Effector memory CD8-positive, alpha-beta T cell (primary cell): ENCODE data around the gene AKR1C3.
"Not testable (repeated sequence)": the region's sequence is repeated elsewhere in the genome, so short reads cannot be mapped to it uniquely, and the experiment has no call there.

Source experiments
- ATAC-seq: fragments of 150-1000 bp; cut with Tn5 transposase; replicated peaks from 2 replicates; pipeline ENCODE4 v1.10.0; 2021; ENCODE audit warnings: mild to moderate bottlenecking, moderate library complexity
- DNase-seq, 3 experiments: peaks; one replicate each; pipeline ENCODE4 v3.0.0; 2021
- H3K27ac Mint-ChIP-seq, 2 donors: one replicate each; pipeline ENCODE4 v1.8.0; 2022; ENCODE audit warnings: mild to moderate bottlenecking in 2 of 2, mixed read lengths in 2 of 2, moderate library complexity in 2 of 2
- H3K27me3 Mint-ChIP-seq, 2 donors: one replicate each; pipeline ENCODE4 v1.8.0; 2022; ENCODE audit warnings: mixed read lengths in 2 of 2
- H3K36me3 Mint-ChIP-seq: one replicate; pipeline ENCODE4 v1.8.0; 2022; ENCODE audit warnings: mild to moderate bottlenecking, moderate library complexity, mixed read lengths; ENCODE audit not compliant: insufficient read depth
- H3K4me1 Mint-ChIP-seq, 2 donors: one replicate each; pipeline ENCODE4 v1.8.0; 2022; ENCODE audit warnings: low read depth in 2 of 2, mixed read lengths in 2 of 2
- H3K4me3 Mint-ChIP-seq, 2 donors: one replicate each; pipeline ENCODE4 v1.8.0; 2022; ENCODE audit warnings: mild to moderate bottlenecking in 2 of 2, mixed read lengths in 2 of 2, moderate library complexity in 2 of 2
- H3K9me3 Mint-ChIP-seq, 2 donors: one replicate each; pipeline ENCODE4 v1.8.0; 2022; ENCODE audit warnings: mixed read lengths in 2 of 2

The AKR1C3 gene

GRCh38 chr10:5095687-5096086 lies 1.5 kb downstream of the AKR1C3 start:
- Mint-ChIP-seq H3K9me3 (peaks cover 0 to 2% of the 10 kb centered on the region in 2 donors), H3K4me3 (no peak overlapping the region), H3K27ac (no peak overlapping the region), H3K36me3 (peaks cover 3% of the 10 kb centered on the region), H3K4me1 (no peaks in the 10 kb centered on the region), H3K27me3 (no peaks in the 10 kb centered on the region)
- DNase-seq (no peak), ATAC-seq (no peak)

DNA sequence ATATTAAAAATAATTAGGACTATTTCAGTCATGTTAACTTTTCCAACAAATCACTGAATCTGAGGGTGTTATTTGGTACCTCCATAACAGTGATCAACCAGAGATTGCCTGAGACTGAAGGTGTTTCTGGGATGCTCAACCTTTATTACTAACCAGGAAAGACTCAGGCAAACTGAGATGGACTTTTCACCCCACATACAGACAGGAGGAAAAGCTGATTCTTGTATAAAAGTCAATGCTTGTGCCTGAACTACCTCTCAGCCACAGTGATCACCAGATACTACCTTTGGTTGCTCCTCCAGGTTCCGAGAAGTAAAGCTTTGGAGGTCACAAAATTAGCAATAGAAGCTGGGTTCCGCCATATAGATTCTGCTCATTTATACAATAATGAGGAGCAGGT lies 1.9 kb downstream of the AKR1C3 start:
- Mint-ChIP-seq H3K27me3 (no peaks in the 10 kb centered on the region), H3K4me3 (no peak overlapping the region), H3K36me3 (peaks cover 3% of the 10 kb centered on the region), H3K9me3 (peaks cover 0 to 2% of the 10 kb centered on the region in 2 donors), H3K27ac (no peak overlapping the region), H3K4me1 (no peaks in the 10 kb centered on the region)
- DNase-seq (no peak), ATAC-seq (no peak)

- not testable (repeated sequence) for H3K9me3 Mint-ChIP-seq, ATAC-seq, H3K36me3 Mint-ChIP-seq, H3K27ac Mint-ChIP-seq, H3K4me3 Mint-ChIP-seq, H3K4me1 Mint-ChIP-seq, DNase-seq, H3K27me3 Mint-ChIP-seq
Observed at GRCh38 chr10:5102479-5102878, 8.3 kb downstream of the AKR1C3 start.

- Mint-ChIP-seq H3K9me3 (peaks cover 0 to 2% of the 10 kb centered on the region in 2 donors), H3K27ac (no peak overlapping the region), H3K4me3 (no peak overlapping the region), H3K27me3 (no peaks in the 10 kb centered on the region), H3K4me1 (no peaks in the 10 kb centered on the region), H3K36me3 (peaks cover 3% of the 10 kb centered on the region)
- DNase-seq (no peak), ATAC-seq (no peak)
Observed at GRCh38 chr10:5103481-5103880, 9.3 kb downstream of the AKR1C3 start.

DNA sequence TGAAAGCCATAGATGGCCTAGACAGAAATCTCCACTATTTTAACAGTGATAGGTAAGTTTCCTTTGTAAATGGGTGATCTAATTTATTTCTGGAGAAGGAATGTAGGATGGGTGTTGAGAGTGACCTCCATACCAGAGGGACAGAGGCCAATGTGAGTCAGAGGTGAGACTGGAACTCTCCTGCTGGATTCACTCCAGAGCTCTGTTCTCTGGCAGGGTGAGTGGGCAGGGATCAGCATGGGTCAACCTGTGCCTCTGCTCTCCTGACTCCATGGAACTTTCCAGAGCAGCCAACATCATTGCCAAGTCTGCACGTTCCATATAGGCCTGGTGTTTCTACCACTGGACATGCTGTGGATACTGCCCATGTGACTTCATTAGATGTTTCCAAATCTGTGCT lies 11.4 kb downstream of the AKR1C3 start:
- Mint-ChIP-seq H3K9me3 (peaks cover 2% of the 10 kb centered on the region in 2 donors), H3K4me3 (no peak overlapping the region), H3K27ac (no peak overlapping the region), H3K27me3 (no peaks in the 10 kb centered on the region), H3K4me1 (no peaks in the 10 kb centered on the region), H3K36me3 (no peaks in the 10 kb centered on the region)
- no peak for DNase-seq
- ATAC-seq: no peak

DNA sequence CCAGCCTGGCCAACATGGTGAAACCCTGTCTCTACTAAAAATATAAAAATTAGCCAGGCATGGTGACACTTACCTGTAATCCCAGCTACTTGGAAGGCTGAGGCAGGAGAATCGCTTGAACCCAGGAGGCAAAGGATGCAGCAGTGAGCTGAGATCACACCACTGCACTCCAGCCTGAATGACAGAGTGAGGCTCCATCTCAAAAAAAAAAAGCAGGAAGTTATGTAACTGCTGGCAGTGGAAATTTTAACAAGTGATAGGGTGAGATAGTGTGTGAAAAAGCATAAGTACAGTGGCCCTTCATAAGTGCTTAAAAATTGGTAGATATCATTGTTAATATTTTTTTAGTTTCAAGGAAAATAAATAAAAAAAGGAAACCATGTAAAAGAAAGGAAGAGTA lies 12.3 kb downstream of the AKR1C3 start:
- Mint-ChIP-seq H3K4me3 (no peak overlapping the region), H3K4me1 (no peaks in the 10 kb centered on the region), H3K36me3 (no peaks in the 10 kb centered on the region), H3K27me3 (no peaks in the 10 kb centered on the region), H3K27ac (no peak overlapping the region), H3K9me3 (peaks cover 3 to 6% of the 10 kb centered on the region in 2 donors)
- DNase-seq (no peak), ATAC-seq (no peak)

- no peaks in the 10 kb centered on the region for H3K27me3 Mint-ChIP-seq
- no peak for DNase-seq
- no peak overlapping the region for H3K4me3 Mint-ChIP-seq
- H3K4me1 Mint-ChIP-seq: no peaks in the 10 kb centered on the region
- no peak overlapping the region for H3K27ac Mint-ChIP-seq
- no peak for ATAC-seq
- peaks cover 3 to 6% of the 10 kb centered on the region in 2 donors for H3K9me3 Mint-ChIP-seq
- H3K36me3 Mint-ChIP-seq: no peaks in the 10 kb centered on the region
Observed at GRCh38 chr10:5107860-5108526, 13.8 kb downstream of the AKR1C3 start.

DNA sequence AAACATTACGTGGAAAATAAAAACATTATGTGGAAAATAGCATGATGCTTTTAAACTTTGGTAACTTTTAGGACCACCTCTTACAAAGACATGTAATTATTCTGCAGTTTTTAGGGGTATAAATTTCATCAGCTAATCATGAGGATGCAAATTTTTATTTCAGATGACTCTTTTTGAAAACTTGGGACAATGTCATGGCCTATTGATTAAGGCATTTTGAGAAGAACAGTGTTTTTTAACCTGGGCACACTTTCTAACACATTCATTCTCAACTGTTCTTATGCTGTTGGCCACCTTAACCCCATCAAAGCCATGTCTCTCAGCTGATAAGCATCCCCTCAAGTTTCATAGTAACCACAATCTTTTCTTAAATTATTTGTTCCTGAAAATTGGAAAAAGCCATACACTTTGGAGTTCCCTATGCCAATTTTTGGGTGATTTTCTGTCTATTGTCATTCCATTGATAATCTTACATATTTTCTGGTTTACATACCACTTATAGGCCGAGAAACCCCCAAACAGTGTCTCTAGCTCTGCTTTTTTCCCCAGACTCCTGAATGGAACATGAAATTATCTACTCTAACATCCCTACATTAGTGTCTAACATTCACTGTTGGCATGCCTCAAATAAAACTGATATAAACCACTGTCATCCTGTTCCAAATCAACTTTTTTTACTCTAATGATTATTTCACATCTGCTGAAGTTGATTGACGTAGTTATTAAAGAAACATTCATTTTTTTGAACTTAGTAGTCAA lies 14.6 kb downstream of the AKR1C3 start:
- H3K27me3 Mint-ChIP-seq: no peaks in the 10 kb centered on the region
- DNase-seq (no peak), ATAC-seq (no peak)
- no peaks in the 10 kb centered on the region for H3K36me3 Mint-ChIP-seq
- H3K9me3 Mint-ChIP-seq: peaks cover 3 to 6% of the 10 kb centered on the region in 2 donors
- no peak overlapping the region for H3K4me3 Mint-ChIP-seq
- H3K4me1 Mint-ChIP-seq: no peaks in the 10 kb centered on the region
- H3K27ac Mint-ChIP-seq: no peak overlapping the region

DNA sequence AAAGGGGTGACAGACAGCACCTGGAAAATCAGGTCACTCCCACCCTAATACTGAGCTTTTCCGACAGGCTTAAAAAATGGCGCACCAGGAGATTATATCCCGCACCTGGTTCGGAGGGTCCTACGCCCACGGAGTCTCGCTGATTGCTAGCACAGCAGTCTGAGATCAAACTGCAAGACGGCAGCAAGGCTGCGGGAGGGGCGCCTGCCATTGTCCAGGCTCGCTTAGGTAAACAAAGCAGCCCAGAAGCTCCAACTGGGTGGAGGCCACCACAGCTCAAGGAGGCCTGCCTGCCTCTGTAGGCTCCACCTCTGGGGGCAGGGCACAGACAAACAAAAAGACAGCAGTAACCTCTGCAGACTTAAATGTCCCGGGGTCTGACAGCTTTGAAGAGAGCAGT lies 15.6 kb downstream of the AKR1C3 start:
- not testable (repeated sequence) for H3K4me1 Mint-ChIP-seq, H3K36me3 Mint-ChIP-seq, DNase-seq, H3K27ac Mint-ChIP-seq, H3K9me3 Mint-ChIP-seq, H3K27me3 Mint-ChIP-seq, ATAC-seq, H3K4me3 Mint-ChIP-seq

GRCh38 chr10:5116621-5117020 lies 22.4 kb downstream of the AKR1C3 start:
- DNase-seq (no peak), ATAC-seq (no peak)
- Mint-ChIP-seq H3K4me1 (no peaks in the 10 kb centered on the region), H3K4me3 (no peak overlapping the region), H3K9me3 (no peaks in the 10 kb centered on the region), H3K27ac (no peak overlapping the region), H3K27me3 (no peaks in the 10 kb centered on the region), H3K36me3 (no peaks in the 10 kb centered on the region)

DNA sequence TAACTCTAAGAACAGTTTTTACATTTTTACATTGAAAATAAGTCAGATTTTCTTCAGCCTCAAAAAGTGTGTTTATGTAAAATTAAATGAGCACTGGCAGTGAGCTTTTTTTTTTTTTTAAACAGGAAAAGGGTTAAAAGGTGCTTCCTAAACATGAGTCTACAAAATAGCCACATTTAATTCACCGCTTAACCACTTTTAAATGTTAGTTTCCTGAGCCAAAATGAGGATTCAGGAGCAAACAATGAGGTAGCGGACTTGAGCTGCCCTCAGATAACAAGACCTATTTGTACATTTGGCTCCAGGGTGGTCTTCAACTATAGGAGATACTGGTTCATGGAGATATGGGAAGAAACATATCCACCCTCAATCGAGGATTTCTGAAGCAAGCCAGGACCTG lies 22.8 kb downstream of the AKR1C3 start:
- no peak overlapping the region for H3K27ac Mint-ChIP-seq
- ATAC-seq (no peak), DNase-seq (no peak)
- H3K4me1 Mint-ChIP-seq: no peaks in the 10 kb centered on the region
- H3K36me3 Mint-ChIP-seq: no peaks in the 10 kb centered on the region
- no peaks in the 10 kb centered on the region for H3K9me3 Mint-ChIP-seq
- H3K4me3 Mint-ChIP-seq: no peak overlapping the region
- no peaks in the 10 kb centered on the region for H3K27me3 Mint-ChIP-seq

GRCh38 chr10:5119997-5120396 lies 25.8 kb downstream of the AKR1C3 start:
- not testable (repeated sequence) for H3K4me1 Mint-ChIP-seq, H3K36me3 Mint-ChIP-seq, H3K9me3 Mint-ChIP-seq, ATAC-seq, H3K27ac Mint-ChIP-seq, H3K4me3 Mint-ChIP-seq, DNase-seq, H3K27me3 Mint-ChIP-seq

DNA sequence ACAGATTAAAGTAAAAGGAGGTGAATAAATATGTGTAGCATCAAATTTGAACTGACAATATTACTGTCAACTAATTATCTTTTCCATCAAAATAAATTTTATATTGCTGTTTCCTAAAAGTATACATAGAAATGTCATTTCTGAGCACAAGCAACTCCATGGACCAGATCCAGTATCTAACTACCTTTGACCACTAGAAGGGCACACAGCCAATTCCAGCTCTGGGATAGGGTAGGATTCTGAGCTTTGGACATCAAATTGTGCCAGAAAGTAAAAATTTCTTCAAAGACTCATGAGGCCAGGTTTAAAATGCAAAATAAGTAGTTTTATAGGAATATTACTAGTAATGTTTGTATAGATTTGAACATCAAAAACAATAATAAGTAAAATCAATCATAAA lies 29.7 kb downstream of the AKR1C3 start:
- DNase-seq: no peak
- no peak for ATAC-seq
- Mint-ChIP-seq H3K36me3 (no peaks in the 10 kb centered on the region), H3K4me1 (no peaks in the 10 kb centered on the region), H3K9me3 (peaks cover 0 to 4% of the 10 kb centered on the region in 2 donors), H3K4me3 (no peak overlapping the region), H3K27me3 (peaks cover 0 to 6% of the 10 kb centered on the region in 2 donors), H3K27ac (no peak overlapping the region)

DNA sequence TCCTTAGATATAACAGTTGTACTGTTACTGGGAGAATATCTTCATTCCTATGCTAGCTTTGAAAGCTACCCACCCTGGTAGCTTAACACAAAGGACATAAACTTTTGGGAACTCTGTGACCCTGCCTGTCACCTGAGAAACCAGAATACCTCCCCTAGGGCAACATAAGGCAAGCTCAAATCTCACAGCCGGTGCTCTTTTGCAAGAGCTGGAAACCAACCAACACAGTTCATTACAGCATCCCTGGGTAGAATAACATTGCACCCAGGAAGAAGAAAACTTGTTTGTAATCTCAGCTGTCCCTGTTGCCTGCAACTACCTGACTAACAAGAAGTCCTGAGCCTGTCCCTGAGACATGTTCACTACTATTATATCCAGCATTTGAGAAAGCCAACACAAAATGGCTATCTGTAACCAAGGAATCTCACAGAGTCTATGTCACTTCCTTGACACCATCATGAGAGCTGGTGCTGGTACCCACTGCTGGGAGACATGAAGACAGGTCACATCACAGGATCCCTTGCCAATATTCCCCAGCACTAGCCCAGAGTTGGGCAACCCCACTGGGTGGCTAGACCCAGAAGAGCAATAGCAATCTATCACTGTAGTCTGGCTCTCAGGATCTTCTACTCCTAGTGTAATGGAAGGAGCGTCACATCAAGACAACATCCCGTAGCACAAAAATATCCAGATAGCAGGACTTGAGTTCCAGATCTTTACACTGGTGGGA lies 31.3 kb downstream of the AKR1C3 start:
- ATAC-seq (no peak), DNase-seq (no peak)
- H3K36me3 Mint-ChIP-seq: no peaks in the 10 kb centered on the region
- H3K4me1 Mint-ChIP-seq: no peaks in the 10 kb centered on the region
- no peak overlapping the region for H3K4me3 Mint-ChIP-seq
- no peak overlapping the region for H3K27ac Mint-ChIP-seq
- peaks cover 0 to 6% of the 10 kb centered on the region in 2 donors for H3K27me3 Mint-ChIP-seq
- peaks cover 0 to 4% of the 10 kb centered on the region in 2 donors for H3K9me3 Mint-ChIP-seq
